PC-3 (cell line): Measurements from ENCODE around the gene PFKFB2.

Source experiments
- EZH2 ChIP-seq: fragments of 300-600 bp; sonication (generic); IDR thresholded peaks from one replicate; pipeline ENCODE4 v1.6.1; 2017; ENCODE audit warnings: antibody characterized with exemption, mild to moderate bottlenecking, low read length; ENCODE audit not compliant: unreplicated experiment
- TF ChIP-seq, protein P1 (sequence below): fragments of 300-600 bp; sonication (generic); conservative IDR thresholded peaks from 2 replicates; pipeline ENCODE4 v1.5.1; 2017; ENCODE audit warnings: antibody characterized with exemption, low read depth, mild to moderate bottlenecking, low read length

DNA sequence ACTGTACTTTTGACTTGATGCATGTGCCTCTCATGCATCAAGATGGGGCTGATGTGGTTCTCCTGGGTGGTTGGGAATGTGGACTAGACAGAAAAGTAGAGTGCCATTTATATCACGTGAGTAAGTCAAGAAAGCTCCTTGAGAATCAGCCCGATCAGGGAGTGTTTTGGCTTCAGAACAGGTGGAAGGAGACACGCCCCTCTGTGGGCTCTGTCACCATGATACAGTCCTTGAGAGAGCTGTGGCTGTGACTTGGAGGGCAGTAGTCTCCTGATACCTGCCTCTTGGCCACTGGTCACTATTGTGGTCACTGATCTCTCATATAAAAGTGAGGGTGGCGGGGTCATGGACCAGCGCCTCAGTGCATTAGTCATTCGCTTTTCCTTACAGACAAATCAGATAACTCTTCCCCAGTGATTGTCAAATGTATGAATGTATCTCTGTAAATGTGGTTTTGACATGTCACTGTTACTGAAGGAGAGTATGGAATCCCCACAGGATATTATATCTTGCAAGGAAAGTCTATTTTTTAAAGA lies 26.7 kb downstream of the PFKFB2 start:
- TF ChIP-seq, protein P1, sequence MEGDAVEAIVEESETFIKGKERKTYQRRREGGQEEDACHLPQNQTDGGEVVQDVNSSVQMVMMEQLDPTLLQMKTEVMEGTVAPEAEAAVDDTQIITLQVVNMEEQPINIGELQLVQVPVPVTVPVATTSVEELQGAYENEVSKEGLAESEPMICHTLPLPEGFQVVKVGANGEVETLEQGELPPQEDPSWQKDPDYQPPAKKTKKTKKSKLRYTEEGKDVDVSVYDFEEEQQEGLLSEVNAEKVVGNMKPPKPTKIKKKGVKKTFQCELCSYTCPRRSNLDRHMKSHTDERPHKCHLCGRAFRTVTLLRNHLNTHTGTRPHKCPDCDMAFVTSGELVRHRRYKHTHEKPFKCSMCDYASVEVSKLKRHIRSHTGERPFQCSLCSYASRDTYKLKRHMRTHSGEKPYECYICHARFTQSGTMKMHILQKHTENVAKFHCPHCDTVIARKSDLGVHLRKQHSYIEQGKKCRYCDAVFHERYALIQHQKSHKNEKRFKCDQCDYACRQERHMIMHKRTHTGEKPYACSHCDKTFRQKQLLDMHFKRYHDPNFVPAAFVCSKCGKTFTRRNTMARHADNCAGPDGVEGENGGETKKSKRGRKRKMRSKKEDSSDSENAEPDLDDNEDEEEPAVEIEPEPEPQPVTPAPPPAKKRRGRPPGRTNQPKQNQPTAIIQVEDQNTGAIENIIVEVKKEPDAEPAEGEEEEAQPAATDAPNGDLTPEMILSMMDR: no peak
- no peak for TF ChIP-seq EZH2
